Endothelial cell of umbilical vein (primary cell): ENCODE data around the gene ADAM22. TPM values are rescaled to one million over a fixed set of nuclear protein-coding genes. Genes with fewer than 3 reads are reported as not detected.

Experiments
- BruUV-seq: library from RNA; stranded (reverse); fragments of 400-500 nt; replicated peaks from 2 replicates; lab custom pipeline; 2021; lab: Mats Ljungman, UMichigan
- CTCF ChIA-PET: fragments of 300-600, 350-600 bp; sonication (Branson Sonifier 250); formaldehyde crosslinking; loops from one replicate; lab custom pipeline; 2021; ENCODE audit warnings: antibody characterized with exemption, inconsistent platforms; lab: Charles Lee
- POLR2A ChIA-PET: fragments of 300-600, 350-600 bp; sonication (Branson Sonifier 250); formaldehyde crosslinking; loops from one replicate; lab custom pipeline; 2021; ENCODE audit warnings: antibody characterized with exemption, inconsistent platforms; lab: Charles Lee
- DNase-seq: peaks from one replicate; pipeline ENCODE4 v3.0.0-alpha.2; 2011; ENCODE audit warnings: low read depth, low spot score
- FAIRE-seq: peaks from 2 replicates; lab custom pipeline; 2011; peaks lifted over from hg19 to GRCh38; lab: Jason Lieb, UNC
- H2AFZ ChIP-seq: 2 replicates; pipeline ENCODE4 v1.6.0; 2012; ENCODE audit warnings: low read depth, low read length, control low read depth, inconsistent platforms
- H3K27ac ChIP-seq: 2 replicates; pipeline ENCODE4 v1.5.1; 2011; ENCODE audit warnings: low read depth, mild to moderate bottlenecking, control low read depth, low read length, moderate library complexity; ENCODE audit not compliant: insufficient read depth
- H3K27me3 ChIP-seq, 2 experiments: 2 replicates each; pipeline versions ENCODE4 v1.6.0 to v1.6.1; 2011; ENCODE audit warnings: low read length in 2 of 2, mixed read lengths in 1 of 2; ENCODE audit not compliant: control insufficient read depth in 2 of 2, insufficient read depth in 2 of 2
- H3K36me3 ChIP-seq, 2 experiments: 2 replicates in 1 of 2; 3 replicates in 1 of 2; pipeline ENCODE4 v1.5.1; 2011; ENCODE audit warnings: low read length in 2 of 2, mild to moderate bottlenecking in 1 of 2, moderate library complexity in 1 of 2; ENCODE audit not compliant: control insufficient read depth in 2 of 2, insufficient read depth in 2 of 2; ENCODE audit errors: extremely low read depth in 1 of 2
- H3K4me1 ChIP-seq: 3 replicates; pipeline ENCODE4 v1.5.1; 2011; ENCODE audit warnings: mild to moderate bottlenecking, low read length; ENCODE audit not compliant: control insufficient read depth, insufficient read depth; ENCODE audit errors: extremely low read depth
- H3K4me2 ChIP-seq: 2 replicates; pipeline ENCODE4 v1.6.1; 2011; ENCODE audit warnings: low read length, control low read depth, mixed read lengths; ENCODE audit not compliant: insufficient read depth
- H3K4me3 ChIP-seq, 3 experiments: fragments of 200-600 bp in 1 of 3; sonication (generic), shearing (Covaris generic) in 1 of 3; replicated peaks in 1 of 3; 2 replicates each; pipeline ENCODE4 v1.5.1; 2011 to 2016; ENCODE audit warnings: control low read depth in 3 of 3, low read length in 3 of 3, mild to moderate bottlenecking in 2 of 3, inconsistent platforms in 1 of 3, low read depth in 1 of 3, moderate library complexity in 1 of 3; ENCODE audit not compliant: insufficient read depth in 1 of 3
- H3K79me2 ChIP-seq: 2 replicates; pipeline ENCODE4 v1.6.0; 2012; ENCODE audit warnings: low read length, inconsistent platforms; ENCODE audit not compliant: control insufficient read depth, insufficient read depth
- H3K9ac ChIP-seq: replicated peaks from 2 replicates; pipeline ENCODE3; 2011; ENCODE audit warnings: low read length, control low read depth; ENCODE audit not compliant: insufficient read depth; ENCODE audit errors: extremely low read depth
- H3K9me1 ChIP-seq: replicated peaks from 3 replicates; pipeline ENCODE4 v1.6.0; 2011; ENCODE audit warnings: mild to moderate bottlenecking, low read length; ENCODE audit not compliant: control insufficient read depth, insufficient read depth; ENCODE audit errors: extremely low read depth
- H3K9me3 ChIP-seq: replicated peaks from 2 replicates; pipeline ENCODE4 v1.5.1; 2012; ENCODE audit warnings: low read length, inconsistent platforms; ENCODE audit not compliant: control insufficient read depth, insufficient read depth
- H4K20me1 ChIP-seq: replicated peaks from 2 replicates; pipeline ENCODE3; 2011; ENCODE audit warnings: mild to moderate bottlenecking, low read length; ENCODE audit not compliant: control insufficient read depth, insufficient read depth; ENCODE audit errors: extremely low read depth
- EZH2 ChIP-seq: IDR thresholded peaks from 2 replicates; pipeline ENCODE4 v1.6.1; 2012; ENCODE audit warnings: borderline replicate concordance, low read depth, mild to moderate bottlenecking, moderate library complexity, low read length, inconsistent platforms; ENCODE audit not compliant: severe bottlenecking
- GATA2 ChIP-seq: IDR thresholded peaks from 2 replicates; pipeline ENCODE4 v1.7.0; 2011; ENCODE audit warnings: low read depth, mild to moderate bottlenecking, moderate library complexity, mixed read lengths, low read length; ENCODE audit not compliant: insufficient read length, insufficient read depth
- MYC ChIP-seq: IDR thresholded peaks from one replicate; pipeline ENCODE4 v1.6.1; 2011; ENCODE audit warnings: mild to moderate bottlenecking, low read depth, low read length
- POLR2AphosphoS5 ChIP-seq: IDR thresholded peaks from 2 replicates; pipeline ENCODE4 v1.6.1; 2012; ENCODE audit warnings: low read depth, mild to moderate bottlenecking, control low read depth, low read length, moderate library complexity; ENCODE audit not compliant: insufficient read depth
- dilution Hi-C: fragments of 300-500 bp; cut with MboI; formaldehyde crosslinking; loops from one replicate; pipeline ENCODE4 v1.15.0; 2019; ENCODE audit warnings: low sequenced_read_pairs; ENCODE audit not compliant: extremely low pct_ligation_motif_present
- intact Hi-C: fragments of 100-400 bp; cut with micrococcal nuclease; formaldehyde crosslinking; loops from one replicate; pipeline ENCODE4 v1.10.0; 2022
- polyA plus RNA-seq, 4 experiments: library from polyadenylated mRNA; depleted of rRNA in 3 of 4; stranded (reverse) in 3 of 4; unstranded in 1 of 4; fragments of >200 nt; gene quantifications; 2 replicates each; pipeline versions ENCODE4 v1.2.1 to v1.2.3, GENCODE V29; 2011 to 2012; ENCODE audit warnings: missing spikeins in 1 of 4
- total RNA-seq: library from RNA; stranded (reverse); gene quantifications from 2 replicates; pipeline ENCODE4 v1.2.3, GENCODE V29; 2021
- TF ChIP-seq, protein P1 (sequence below), 2 donors: IDR thresholded peaks; 1 replicate in 1 of 2; 2 replicates in 1 of 2; pipeline ENCODE4 v1.5.1; 2011; ENCODE audit warnings: low read length in 2 of 2, mild to moderate bottlenecking in 2 of 2, moderate library complexity in 2 of 2, control low read depth in 1 of 2, inconsistent platforms in 1 of 2, low read depth in 1 of 2; ENCODE audit not compliant: insufficient read depth in 1 of 2; ENCODE audit errors: extremely low read depth in 1 of 2
- TF ChIP-seq, protein P2 (sequence below): IDR thresholded peaks from 2 replicates; pipeline ENCODE4 v1.6.1; 2011; ENCODE audit not compliant: insufficient read depth, insufficient read length

The ADAM22 gene
- total and polyA plus RNA-seq, 2 donors (not counting 3 experiments of a cell fraction or from before 2014, with no cell fraction given), result 0.33 to 0.53 TPM

DNA sequence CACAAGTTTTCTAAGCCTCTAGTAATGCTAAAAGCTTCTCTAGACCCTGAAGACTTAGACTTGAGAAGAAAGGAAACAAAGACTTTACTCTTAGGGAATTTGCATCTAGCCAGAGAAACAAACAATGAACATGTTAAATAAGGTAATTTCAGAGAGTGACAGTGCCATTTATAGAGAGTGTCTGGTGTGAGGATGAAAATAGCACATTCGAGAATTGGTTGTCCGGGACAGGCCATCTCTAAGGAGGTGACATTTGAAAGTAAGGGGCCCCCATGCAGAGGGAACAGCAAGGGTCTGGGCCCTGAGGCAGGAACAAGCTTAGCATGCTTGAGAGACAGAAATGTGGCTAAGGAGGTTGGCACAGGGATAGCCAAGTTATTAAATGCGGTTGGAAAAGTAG is 48.1 kb downstream of the ADAM22 start:
- no peaks in the 10 kb centered on the region for H3K27me3 ChIP-seq
- H3K9me3 ChIP-seq, result no peaks in the 10 kb centered on the region
- H3K9me1 ChIP-seq, result no peaks in the 10 kb centered on the region
- no peaks in the 10 kb centered on the region for H3K79me2 ChIP-seq
- no peak overlapping the region for H3K9ac ChIP-seq
- no peak for DNase-seq
- TF ChIP-seq POLR2AphosphoS5 (no peak), EZH2 (no peak), MYC (no peak), GATA2 (no peak)
- TF ChIP-seq, protein P1, sequence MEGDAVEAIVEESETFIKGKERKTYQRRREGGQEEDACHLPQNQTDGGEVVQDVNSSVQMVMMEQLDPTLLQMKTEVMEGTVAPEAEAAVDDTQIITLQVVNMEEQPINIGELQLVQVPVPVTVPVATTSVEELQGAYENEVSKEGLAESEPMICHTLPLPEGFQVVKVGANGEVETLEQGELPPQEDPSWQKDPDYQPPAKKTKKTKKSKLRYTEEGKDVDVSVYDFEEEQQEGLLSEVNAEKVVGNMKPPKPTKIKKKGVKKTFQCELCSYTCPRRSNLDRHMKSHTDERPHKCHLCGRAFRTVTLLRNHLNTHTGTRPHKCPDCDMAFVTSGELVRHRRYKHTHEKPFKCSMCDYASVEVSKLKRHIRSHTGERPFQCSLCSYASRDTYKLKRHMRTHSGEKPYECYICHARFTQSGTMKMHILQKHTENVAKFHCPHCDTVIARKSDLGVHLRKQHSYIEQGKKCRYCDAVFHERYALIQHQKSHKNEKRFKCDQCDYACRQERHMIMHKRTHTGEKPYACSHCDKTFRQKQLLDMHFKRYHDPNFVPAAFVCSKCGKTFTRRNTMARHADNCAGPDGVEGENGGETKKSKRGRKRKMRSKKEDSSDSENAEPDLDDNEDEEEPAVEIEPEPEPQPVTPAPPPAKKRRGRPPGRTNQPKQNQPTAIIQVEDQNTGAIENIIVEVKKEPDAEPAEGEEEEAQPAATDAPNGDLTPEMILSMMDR (IDR thresholded peaks at IDR 0.05; ENCODE audit: extremely low read depth in 1 of 2, insufficient read depth in 1 of 2, low read depth in 1 of 2, low read length in 2 of 2), result no peak
- TF ChIP-seq, protein P2, sequence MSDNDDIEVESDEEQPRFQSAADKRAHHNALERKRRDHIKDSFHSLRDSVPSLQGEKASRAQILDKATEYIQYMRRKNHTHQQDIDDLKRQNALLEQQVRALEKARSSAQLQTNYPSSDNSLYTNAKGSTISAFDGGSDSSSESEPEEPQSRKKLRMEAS, result no peak
- POLR2A ChIA-PET, result no interaction called here
- intact Hi-C loops (no loop called here), dilution Hi-C loops (no loop called here)
- H2AFZ ChIP-seq, result no peak overlapping the region
- BruUV-seq, result no TSS peak
- no peak overlapping the region for H3K27ac ChIP-seq
- H4K20me1 ChIP-seq, result no peaks in the 10 kb centered on the region
- CTCF ChIA-PET, result no interaction called here
- H3K4me1 ChIP-seq, result no peaks in the 10 kb centered on the region
- H3K36me3 ChIP-seq, result no peaks in the 10 kb centered on the region
- no peak for FAIRE-seq
- no peak overlapping the region for H3K4me3 ChIP-seq
- H3K4me2 ChIP-seq, result no peak overlapping the region
